ENCODE measurements around the gene COMMD4.
"Not testable (repeated sequence)": the region's sequence is repeated elsewhere in the genome, so short reads cannot be mapped to it uniquely, and the experiment has no call there.

COMMD4 gene

DNA sequence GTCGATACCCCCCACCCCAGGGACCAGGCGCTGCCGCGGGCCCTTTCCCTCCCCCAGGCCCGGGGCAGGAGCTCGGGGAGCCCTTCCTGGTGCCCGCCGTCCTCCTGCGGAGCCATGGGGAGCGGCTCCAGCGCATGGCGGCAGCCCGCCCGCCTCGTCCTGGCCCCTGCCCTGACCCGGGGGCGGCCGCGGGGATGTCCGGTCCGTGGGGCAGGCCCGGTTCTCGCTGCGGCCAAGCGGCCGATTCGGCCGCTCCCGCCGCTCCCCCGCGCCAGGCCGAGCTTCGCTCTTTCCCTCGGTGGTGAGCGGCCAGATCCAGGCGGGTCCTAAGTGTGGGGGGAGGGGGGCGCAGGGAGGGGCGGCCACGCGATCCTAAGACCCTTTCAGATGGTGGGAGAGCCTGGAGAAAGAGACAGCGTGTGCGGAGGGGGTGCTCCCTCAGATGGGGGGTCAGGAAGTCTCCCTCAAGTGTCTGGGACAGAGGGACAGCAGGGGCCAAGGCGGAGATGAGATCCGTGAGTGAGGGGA is 12.2 kb downstream of the COMMD4 start:
- H3K27me3 ChIP-seq (ENCODE audit: insufficient read depth, insufficient read length): peaks cover 39% of the 10 kb centered on the region
- H3K4me3 ChIP-seq (ENCODE audit: insufficient read length, low read depth): peak overlapping the region; percentile 77
- DNase-seq (ENCODE audit: low read depth, low spot score): no peak
- TF ChIP-seq SUZ12 (IDR thresholded peaks at IDR 0.05; ENCODE audit: extremely low read depth, insufficient read depth, insufficient read length): no peak
- H3K4me1 ChIP-seq (ENCODE audit: insufficient read depth, insufficient read length): peaks cover 8% of the 10 kb centered on the region
- H3K36me3 ChIP-seq (ENCODE audit: insufficient read depth, insufficient read length, low read length): peaks cover 7% of the 10 kb centered on the region
- H3K9me3 ChIP-seq (ENCODE audit: insufficient read depth, low read length): no peaks in the 10 kb centered on the region
- H3K9ac ChIP-seq (ENCODE audit: insufficient read length, low read depth): peak overlapping the region; percentile 88

DNA sequence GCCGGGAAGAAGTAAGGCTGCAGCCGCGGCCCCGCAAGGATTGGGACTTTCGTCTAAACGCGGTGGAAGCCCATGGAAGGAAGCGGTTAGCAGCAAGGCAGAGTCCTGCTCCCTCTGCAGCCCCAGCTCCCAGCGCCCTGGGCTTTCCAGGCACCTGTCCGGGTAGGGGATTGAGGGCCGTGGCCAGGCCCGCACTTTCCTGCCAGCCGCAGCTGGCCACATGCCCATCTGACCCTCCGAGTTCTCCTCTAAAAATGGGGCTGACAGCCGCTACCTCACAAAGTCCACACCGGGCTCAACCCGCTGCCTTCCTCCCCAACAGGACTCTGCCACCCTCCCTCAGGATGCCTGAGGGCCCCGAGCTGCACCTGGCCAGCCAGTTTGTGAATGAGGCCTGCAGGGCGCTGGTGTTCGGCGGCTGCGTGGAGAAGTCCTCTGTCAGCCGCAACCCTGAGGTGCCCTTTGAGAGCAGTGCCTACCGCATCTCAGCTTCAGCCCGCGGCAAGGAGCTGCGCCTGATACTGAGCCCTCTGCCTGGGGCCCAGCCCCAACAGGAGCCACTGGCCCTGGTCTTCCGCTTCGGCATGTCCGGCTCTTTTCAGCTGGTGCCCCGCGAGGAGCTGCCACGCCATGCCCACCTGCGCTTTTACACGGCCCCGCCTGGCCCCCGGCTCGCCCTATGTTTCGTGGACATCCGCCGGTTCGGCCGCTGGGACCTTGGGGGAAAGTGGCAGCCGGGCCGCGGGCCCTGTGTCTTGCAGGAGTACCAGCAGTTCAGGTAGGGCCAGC is 12.9 kb downstream of the COMMD4 start:
- Histone ChIP-seq H3K27me3 (ENCODE audit: insufficient read depth, insufficient read length) (peaks cover 39% of the 10 kb centered on the region), H3K9ac (ENCODE audit: insufficient read length, low read depth) (peak overlapping the region; percentile 88), H3K4me3 (ENCODE audit: insufficient read length, low read depth) (peak overlapping the region; percentile 77), H3K9me3 (ENCODE audit: insufficient read depth, low read length) (no peaks in the 10 kb centered on the region), H3K4me1 (ENCODE audit: insufficient read depth, insufficient read length) (peaks cover 8% of the 10 kb centered on the region), H3K36me3 (ENCODE audit: insufficient read depth, insufficient read length, low read length) (peaks cover 11% of the 10 kb centered on the region)
- no peak for TF ChIP-seq SUZ12 (IDR thresholded peaks at IDR 0.05; ENCODE audit: extremely low read depth, insufficient read depth, insufficient read length)
- TF ChIP-seq ZNF274 (IDR thresholded peaks at IDR 0.05; ENCODE audit: low read depth, low read length): no peak
- TF ChIP-seq YY1 (IDR thresholded peaks at IDR 0.05; ENCODE audit: insufficient read depth, insufficient read length): no peak
- no peak for DNase-seq (ENCODE audit: low read depth, low spot score)

DNA sequence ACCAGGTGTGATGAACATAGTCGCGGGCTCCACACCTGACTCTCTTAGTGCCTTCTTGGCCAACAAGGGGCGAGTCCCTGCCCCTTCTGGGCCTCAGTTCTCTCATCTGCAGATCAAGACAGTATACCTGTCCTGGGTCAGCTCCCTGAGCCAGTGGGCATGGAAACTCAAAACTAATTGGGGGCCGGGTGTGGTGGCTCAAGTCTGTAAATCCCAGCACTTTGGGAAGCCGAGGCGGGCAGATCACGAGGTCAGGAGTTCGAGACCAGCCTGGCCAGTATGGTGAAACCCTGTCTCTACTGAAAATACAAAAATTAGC is 13.4 kb downstream of the COMMD4 start:
- not testable (repeated sequence) for DNase-seq (ENCODE audit: low read depth, low spot score); H3K4me3 ChIP-seq (ENCODE audit: insufficient read length, low read depth); H3K4me1 ChIP-seq (ENCODE audit: insufficient read depth, insufficient read length); H3K9me3 ChIP-seq (ENCODE audit: insufficient read depth, low read length)
- Histone ChIP-seq H3K36me3 (ENCODE audit: insufficient read depth, insufficient read length, low read length) (peaks cover 17% of the 10 kb centered on the region), H3K9ac (ENCODE audit: insufficient read length, low read depth) (peak overlapping the region; percentile 88), H3K27me3 (ENCODE audit: insufficient read depth, insufficient read length) (peaks cover 39% of the 10 kb centered on the region)

DNA sequence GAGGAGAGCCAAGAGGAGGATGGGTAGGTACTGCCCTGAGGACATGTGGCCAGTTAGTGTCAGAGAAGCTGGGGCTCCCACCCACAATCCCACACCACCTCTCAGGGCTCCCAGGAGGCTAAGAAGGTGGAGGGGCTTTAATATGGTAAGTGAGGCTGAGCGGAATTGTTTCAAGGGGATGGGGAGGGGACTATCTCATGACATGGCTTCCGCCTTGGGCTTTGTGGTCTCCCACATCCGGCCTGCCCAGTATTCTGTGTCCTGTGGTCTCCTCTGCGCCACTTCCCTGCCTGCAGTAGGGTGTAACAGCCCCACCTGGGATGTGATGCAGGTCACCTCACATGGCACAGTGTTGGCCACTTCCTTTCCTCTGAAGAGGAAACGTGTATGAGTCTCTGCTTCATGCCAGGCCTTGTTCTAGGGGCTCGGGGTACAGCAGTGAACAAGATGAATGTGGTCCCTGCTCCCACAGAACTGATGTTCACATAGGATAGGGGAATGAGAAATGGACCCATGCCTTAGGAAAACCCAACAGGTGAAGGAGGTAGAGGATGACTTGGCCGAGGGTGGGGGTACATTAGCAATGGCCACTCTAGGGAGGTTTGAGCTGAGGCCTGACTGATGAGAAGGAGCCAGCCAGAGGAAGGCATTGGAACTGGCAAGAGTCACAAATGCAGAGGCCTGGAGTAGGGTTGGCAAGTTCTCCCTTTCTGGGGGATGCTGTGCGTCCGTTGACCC is 14.2 kb downstream of the COMMD4 start:
- H3K9me3 ChIP-seq (ENCODE audit: insufficient read depth, low read length): no peaks in the 10 kb centered on the region
- no peak overlapping the region for H3K4me3 ChIP-seq (ENCODE audit: insufficient read length, low read depth)
- H3K27me3 ChIP-seq (ENCODE audit: insufficient read depth, insufficient read length): peaks cover 39% of the 10 kb centered on the region

DNA sequence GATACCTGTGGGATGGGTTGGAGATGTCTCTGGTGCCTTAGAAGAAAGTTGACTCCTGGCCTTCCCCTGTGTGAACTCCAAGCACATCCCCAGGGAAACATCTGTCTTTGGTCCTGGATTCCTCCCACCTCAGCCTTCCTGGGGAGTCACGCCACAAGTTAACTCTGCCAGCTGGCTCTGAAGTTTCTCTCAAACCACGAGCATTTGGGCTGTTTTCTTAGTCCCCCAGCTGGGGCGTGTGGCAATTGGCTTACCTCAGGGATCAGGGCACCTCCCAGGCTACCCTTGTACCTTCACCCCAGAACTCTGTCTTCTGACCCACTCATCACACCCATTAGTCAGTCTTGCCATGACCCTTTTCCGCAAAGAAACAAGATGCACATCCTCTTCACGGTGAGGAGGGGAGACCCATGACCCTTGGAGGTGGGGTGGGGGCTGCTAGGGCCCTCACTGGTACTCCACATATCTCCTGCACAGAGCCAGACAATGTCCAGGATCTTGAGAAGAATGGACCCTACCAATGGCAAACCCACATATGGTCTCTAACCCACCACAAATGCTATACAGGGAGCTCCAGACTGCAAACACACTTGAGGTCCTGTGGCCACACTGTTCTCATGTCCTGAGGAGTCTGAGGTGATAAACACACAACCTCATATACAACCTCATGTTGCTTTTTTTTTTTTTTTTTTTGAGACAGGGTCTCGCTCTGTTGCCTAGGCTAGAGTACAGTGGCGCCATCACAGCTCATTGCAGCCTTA is 14.9 kb downstream of the COMMD4 start:
- peaks cover 30% of the 10 kb centered on the region for H3K36me3 ChIP-seq (ENCODE audit: insufficient read depth, insufficient read length, low read length)
- no peak overlapping the region for H3K4me3 ChIP-seq (ENCODE audit: insufficient read length, low read depth)
- DNase-seq (ENCODE audit: low read depth, low spot score): no peak
- peaks cover 39% of the 10 kb centered on the region for H3K27me3 ChIP-seq (ENCODE audit: insufficient read depth, insufficient read length)
- H3K4me1 ChIP-seq (ENCODE audit: insufficient read depth, insufficient read length): peaks cover 11% of the 10 kb centered on the region
- no peaks in the 10 kb centered on the region for H3K9me3 ChIP-seq (ENCODE audit: insufficient read depth, low read length)
- no peak overlapping the region for H3K9ac ChIP-seq (ENCODE audit: insufficient read length, low read depth)
- TF ChIP-seq SUZ12 (IDR thresholded peaks at IDR 0.05; ENCODE audit: extremely low read depth, insufficient read depth, insufficient read length) (no peak), ZNF274 (IDR thresholded peaks at IDR 0.05; ENCODE audit: low read depth, low read length) (no peak), YY1 (IDR thresholded peaks at IDR 0.05; ENCODE audit: insufficient read depth, insufficient read length) (no peak)

More for the DNA sequence above, 14.2 kb downstream of the COMMD4 start:
- TF ChIP-seq SUZ12 (IDR thresholded peaks at IDR 0.05; ENCODE audit: extremely low read depth, insufficient read depth, insufficient read length) (no peak), YY1 (IDR thresholded peaks at IDR 0.05; ENCODE audit: insufficient read depth, insufficient read length) (no peak)
- H3K4me1 ChIP-seq (ENCODE audit: insufficient read depth, insufficient read length): peaks cover 11% of the 10 kb centered on the region
- H3K9ac ChIP-seq (ENCODE audit: insufficient read length, low read depth): no peak overlapping the region
- H3K36me3 ChIP-seq (ENCODE audit: insufficient read depth, insufficient read length, low read length): peaks cover 24% of the 10 kb centered on the region
- no peak for DNase-seq (ENCODE audit: low read depth, low spot score)

DNA sequence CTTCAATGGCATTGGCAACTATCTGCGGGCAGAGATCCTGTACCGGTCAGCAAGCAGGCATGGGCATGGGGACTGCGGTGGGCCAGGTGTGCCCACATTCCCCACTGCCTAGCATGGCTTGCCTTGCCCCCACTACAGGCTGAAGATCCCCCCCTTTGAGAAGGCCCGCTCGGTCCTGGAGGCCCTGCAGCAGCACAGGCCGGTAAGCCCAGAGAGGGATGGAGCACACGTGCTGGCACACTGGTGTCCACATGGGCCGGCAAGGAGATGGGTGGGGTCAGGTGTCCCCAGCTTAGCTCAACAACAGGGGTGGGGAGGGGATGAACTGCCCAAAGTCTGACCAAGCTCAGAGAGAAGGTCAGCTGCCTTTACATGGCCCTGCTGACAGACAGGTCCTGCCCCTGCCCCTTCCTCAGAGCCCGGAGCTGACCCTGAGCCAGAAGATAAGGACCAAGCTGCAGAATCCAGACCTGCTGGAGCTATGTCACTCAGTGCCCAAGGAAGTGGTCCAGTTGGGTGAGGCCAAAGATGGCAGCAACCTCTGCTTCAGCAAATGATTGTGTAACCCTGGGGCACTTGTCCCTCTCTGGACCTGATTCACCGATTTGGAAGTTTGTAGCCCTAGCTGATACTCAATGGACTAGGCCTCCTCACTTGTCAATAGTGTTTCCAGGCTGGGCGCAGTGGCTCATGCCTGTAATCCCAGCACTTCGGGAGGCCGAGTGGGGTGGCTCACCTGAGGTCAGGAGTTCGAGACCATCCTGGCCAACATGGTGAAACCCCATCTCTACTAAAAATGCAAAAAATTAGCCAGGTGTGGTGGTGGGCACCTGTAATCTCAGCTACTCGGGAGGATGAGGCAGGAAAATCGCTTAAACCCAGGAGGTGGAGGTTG is 16.6 kb downstream of the COMMD4 start:
- peaks cover 11% of the 10 kb centered on the region for H3K4me1 ChIP-seq (ENCODE audit: insufficient read depth, insufficient read length)
- H3K4me3 ChIP-seq (ENCODE audit: insufficient read length, low read depth): no peak overlapping the region
- H3K9ac ChIP-seq (ENCODE audit: insufficient read length, low read depth): no peak overlapping the region
- H3K36me3 ChIP-seq (ENCODE audit: insufficient read depth, insufficient read length, low read length): peaks cover 47% of the 10 kb centered on the region
- TF ChIP-seq ZNF274 (IDR thresholded peaks at IDR 0.05; ENCODE audit: low read depth, low read length): no peak
- no peak for TF ChIP-seq YY1 (IDR thresholded peaks at IDR 0.05; ENCODE audit: insufficient read depth, insufficient read length)
- no peak for TF ChIP-seq SUZ12 (IDR thresholded peaks at IDR 0.05; ENCODE audit: extremely low read depth, insufficient read depth, insufficient read length)
- no peak for DNase-seq (ENCODE audit: low read depth, low spot score)
- peaks cover 24% of the 10 kb centered on the region for H3K27me3 ChIP-seq (ENCODE audit: insufficient read depth, insufficient read length)
- no peaks in the 10 kb centered on the region for H3K9me3 ChIP-seq (ENCODE audit: insufficient read depth, low read length)

All from NT2/D1 (cell line).